Trophoblast cell (in vitro differentiated cells and primary cell): ENCODE data around the gene KIAA1549.
A peak's percentile ranks its signal among the peaks of the same experiment; 100 is the strongest.

ENCODE experiments used
- DNase-seq, 2 donors: peaks; one replicate each; pipeline ENCODE4 v3.0.0-alpha.2; 2016
- H2AFZ ChIP-seq: 2 replicates; pipeline ENCODE4 v1.6.1; 2013; ENCODE audit warnings: low read length, moderate library complexity, mild to moderate bottlenecking; ENCODE audit not compliant: insufficient read depth, poor library complexity
- H2AK5ac ChIP-seq: 2 replicates; pipeline ENCODE4 v1.6.1; 2013; ENCODE audit warnings: mild to moderate bottlenecking, low read length
- H2BK120ac ChIP-seq: 2 replicates; pipeline ENCODE4 v1.6.1; 2013; ENCODE audit warnings: low read length, mild to moderate bottlenecking, moderate library complexity; ENCODE audit not compliant: insufficient read depth, poor library complexity
- H2BK12ac ChIP-seq: 2 replicates; pipeline ENCODE4 v1.6.1; 2013; ENCODE audit warnings: mild to moderate bottlenecking, low read length, moderate library complexity
- H2BK5ac ChIP-seq: 2 replicates; pipeline ENCODE4 v1.6.1; 2013; ENCODE audit warnings: low read length, low read depth, moderate library complexity, mild to moderate bottlenecking; ENCODE audit not compliant: poor library complexity
- H3K14ac ChIP-seq: 2 replicates; pipeline ENCODE4 v1.6.1; 2013; ENCODE audit warnings: mild to moderate bottlenecking, low read length
- H3K18ac ChIP-seq: 2 replicates; pipeline ENCODE4 v1.6.1; 2013; ENCODE audit warnings: mild to moderate bottlenecking, low read length
- H3K23ac ChIP-seq: 2 replicates; pipeline ENCODE4 v1.6.1; 2013; ENCODE audit warnings: low read length
- H3K27ac ChIP-seq: 2 replicates; pipeline ENCODE4 v1.5.1; 2013; ENCODE audit warnings: low read depth, mild to moderate bottlenecking, inconsistent platforms, low read length, moderate library complexity
- H3K27me3 ChIP-seq: 2 replicates; pipeline ENCODE4 v1.6.1; 2013; ENCODE audit warnings: inconsistent platforms, mild to moderate bottlenecking, low read length, moderate library complexity; ENCODE audit not compliant: insufficient read depth
- H3K36me3 ChIP-seq, 2 experiments: 1 replicate in 1 of 2; 2 replicates in 1 of 2; pipeline ENCODE4 v1.6.1; 2013; ENCODE audit warnings: low read length in 2 of 2, mild to moderate bottlenecking in 2 of 2, moderate library complexity in 1 of 2; ENCODE audit not compliant: insufficient read depth in 2 of 2, control insufficient read depth in 1 of 2
- H3K4ac ChIP-seq: 2 replicates; pipeline ENCODE4 v1.6.1; 2013; ENCODE audit warnings: low read depth, mild to moderate bottlenecking, low read length, moderate library complexity
- H3K4me1 ChIP-seq, 2 experiments: 1 replicate in 1 of 2; 2 replicates in 1 of 2; pipeline ENCODE4 v1.6.1; 2013; ENCODE audit warnings: low read length in 2 of 2, mild to moderate bottlenecking in 2 of 2, moderate library complexity in 1 of 2; ENCODE audit not compliant: insufficient read depth in 2 of 2, control insufficient read depth in 1 of 2
- H3K4me2 ChIP-seq: 2 replicates; pipeline ENCODE4 v1.6.1; 2013; ENCODE audit warnings: inconsistent platforms, mild to moderate bottlenecking, low read length, moderate library complexity
- H3K4me3 ChIP-seq: 2 replicates; pipeline ENCODE4 v1.5.1; 2013; ENCODE audit warnings: mild to moderate bottlenecking, low read depth, low read length, inconsistent platforms
- H3K79me1 ChIP-seq: one replicate; pipeline ENCODE4 v1.6.1; 2013; ENCODE audit warnings: low read length
- H3K79me2 ChIP-seq: 2 replicates; pipeline ENCODE4 v1.6.1; 2013; ENCODE audit warnings: low read length, mild to moderate bottlenecking; ENCODE audit not compliant: control insufficient read depth, insufficient read depth, poor library complexity
- H3K9ac ChIP-seq: 2 replicates; pipeline ENCODE4 v1.6.1; 2013; ENCODE audit warnings: mild to moderate bottlenecking, low read length
- H3K9me3 ChIP-seq: 2 replicates; pipeline ENCODE4 v1.6.1; 2013; ENCODE audit warnings: low read depth, mild to moderate bottlenecking, control low read depth, inconsistent platforms, low read length; ENCODE audit not compliant: insufficient read depth
- H4K12ac ChIP-seq: 2 replicates; pipeline ENCODE4 v1.6.1; 2013; ENCODE audit warnings: low read depth, mild to moderate bottlenecking, low read length, moderate library complexity
- H4K8ac ChIP-seq: 2 replicates; pipeline ENCODE4 v1.6.1; 2013; ENCODE audit warnings: low read depth, mild to moderate bottlenecking, low read length, moderate library complexity
- H4K91ac ChIP-seq: one replicate; pipeline ENCODE4 v1.6.1; 2013; ENCODE audit warnings: low read depth, mild to moderate bottlenecking, low read length, moderate library complexity
- WGBS: extraction: QIAGEN DNeasy Blood & Tissue Kit; methylation state at CpG from one replicate; pipeline ENCODE4 v1.1.7; 2013; ENCODE audit warnings: missing lambda C conversion rate; ENCODE audit not compliant: insufficient read length, insufficient coverage; ENCODE audit errors: extremely low coverage; 5-methylcytosine and 5-hydroxymethylcytosine counted together

The KIAA1549 gene

DNA sequence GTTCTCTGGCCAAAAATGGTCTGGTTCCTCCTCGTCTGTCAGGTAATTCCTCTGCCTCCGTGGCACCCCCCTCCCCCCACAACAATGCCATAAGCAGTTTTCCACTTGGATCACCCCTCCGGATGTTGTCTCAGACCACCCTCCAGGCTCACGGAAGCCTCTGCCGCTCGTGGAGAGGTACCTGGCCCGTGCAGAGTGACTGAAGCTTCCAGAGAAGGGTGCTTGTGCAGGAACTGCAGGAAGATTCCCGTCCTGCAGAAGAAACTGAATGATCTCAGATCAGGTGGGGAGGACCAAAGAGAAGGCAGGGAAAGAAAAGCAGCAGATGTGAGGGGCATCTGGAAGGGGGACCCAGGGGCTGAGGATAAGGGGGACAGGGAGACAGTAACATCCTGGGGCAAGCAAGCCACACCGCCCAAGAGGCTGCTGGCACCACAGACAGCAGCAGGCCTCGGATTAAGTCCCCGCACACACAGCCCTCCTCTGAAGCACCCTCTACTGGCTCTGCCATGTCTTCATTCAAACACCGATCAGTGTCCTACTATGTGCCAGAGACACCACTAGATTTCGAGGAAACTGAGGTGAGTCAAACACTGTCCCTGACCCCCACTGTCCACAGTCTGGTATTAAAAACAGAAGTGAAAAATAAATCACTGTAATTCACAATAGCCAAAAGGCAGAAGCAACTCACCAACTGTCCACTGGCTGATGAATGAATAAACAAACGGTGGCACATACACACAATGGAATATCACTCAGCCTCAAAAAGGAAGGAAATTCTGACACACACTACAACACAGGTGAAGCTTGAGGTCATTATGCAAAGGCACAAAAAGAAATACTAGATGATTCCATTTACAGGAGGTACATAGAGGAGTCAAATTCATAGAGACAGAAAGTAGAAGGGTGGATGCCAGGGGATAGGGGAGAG lies 26.4 kb downstream of the KIAA1549 start:
- no peak overlapping the region for H3K4me2 ChIP-seq
- peaks cover 2% of the 10 kb centered on the region for H3K9me3 ChIP-seq
- no peaks in the 10 kb centered on the region for H3K36me3 ChIP-seq
- H3K27ac ChIP-seq: no peak overlapping the region
- no peak overlapping the region for H4K8ac ChIP-seq
- H3K4me1 ChIP-seq: peaks cover 8 to 17% of the 10 kb centered on the region in 2 experiments
- H3K4ac ChIP-seq: no peak overlapping the region
- H3K23ac ChIP-seq: no peak overlapping the region
- H3K18ac ChIP-seq: no peak overlapping the region
- H3K9ac ChIP-seq: no peak overlapping the region
- H3K14ac ChIP-seq: no peak overlapping the region
- no CpG with 5 or more reads among the region's 14 CpGs for WGBS
- DNase-seq: no peak
- no peaks in the 10 kb centered on the region for H3K27me3 ChIP-seq
- H3K79me1 ChIP-seq: peaks cover 4% of the 10 kb centered on the region
- no peak overlapping the region for H4K12ac ChIP-seq
- H3K4me3 ChIP-seq: no peak overlapping the region
- no peak overlapping the region for H2AK5ac ChIP-seq
- H2BK120ac ChIP-seq: no peak overlapping the region
- H3K79me2 ChIP-seq: peaks cover 2% of the 10 kb centered on the region
- no peak overlapping the region for H2AFZ ChIP-seq
- H2BK5ac ChIP-seq: no peak overlapping the region
- no peak overlapping the region for H4K91ac ChIP-seq
- H2BK12ac ChIP-seq: no peak overlapping the region

- H4K8ac ChIP-seq: no peak overlapping the region
- no peak overlapping the region for H2BK12ac ChIP-seq
- no peak overlapping the region for H4K12ac ChIP-seq
- peaks cover 4% of the 10 kb centered on the region for H3K79me1 ChIP-seq
- H3K27me3 ChIP-seq: no peaks in the 10 kb centered on the region
- no peak overlapping the region for H4K91ac ChIP-seq
- peaks cover 2% of the 10 kb centered on the region for H3K9me3 ChIP-seq
- H3K18ac ChIP-seq: no peak overlapping the region
- peaks cover 10 to 20% of the 10 kb centered on the region in 2 experiments for H3K4me1 ChIP-seq
- H3K4me3 ChIP-seq: no peak overlapping the region
- H3K27ac ChIP-seq: no peak overlapping the region
- H3K9ac ChIP-seq: no peak overlapping the region
- H3K14ac ChIP-seq: no peak overlapping the region
- H2BK5ac ChIP-seq: no peak overlapping the region
- no peak overlapping the region for H2BK120ac ChIP-seq
- no peaks in the 10 kb centered on the region for H3K36me3 ChIP-seq
- peaks cover 5% of the 10 kb centered on the region for H3K79me2 ChIP-seq
- no peak overlapping the region for H2AFZ ChIP-seq
- H2AK5ac ChIP-seq: no peak overlapping the region
- WGBS: no CpG with 5 or more reads among the region's 6 CpGs
- no peak overlapping the region for H3K4ac ChIP-seq
- H3K4me2 ChIP-seq: no peak overlapping the region
- DNase-seq: peak; percentile 76 to 90
- H3K23ac ChIP-seq: no peak overlapping the region
These were observed 28.4 kb downstream of the KIAA1549 start for GRCh38 chr7:138952791-138953190.

DNA sequence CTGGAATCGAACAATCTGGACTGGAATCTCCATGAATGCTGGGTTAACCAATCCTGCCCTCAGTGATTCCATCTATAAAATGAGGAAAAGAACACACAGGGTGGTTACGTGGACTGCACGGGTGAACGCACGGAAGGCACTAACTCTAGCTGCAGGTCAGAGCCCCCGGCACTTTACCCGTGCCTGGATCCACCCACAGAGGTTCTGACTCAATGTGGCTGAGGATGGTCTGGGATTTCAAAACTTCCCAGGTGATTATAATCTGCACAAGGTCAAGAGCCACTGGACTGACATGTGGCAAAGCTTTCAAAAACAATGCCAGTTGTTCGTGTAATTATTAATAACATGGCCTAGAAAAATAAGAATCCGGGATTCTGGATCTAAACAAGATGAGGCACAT lies 29.2 kb downstream of the KIAA1549 start:
- Histone ChIP-seq H3K4me2 (no peak overlapping the region), H3K9me3 (no peaks in the 10 kb centered on the region), H3K23ac (no peak overlapping the region), H4K12ac (no peak overlapping the region), H3K4me3 (no peak overlapping the region), H3K9ac (no peak overlapping the region), H2AK5ac (no peak overlapping the region), H3K4me1 (peaks cover 10 to 20% of the 10 kb centered on the region in 2 experiments), H2BK12ac (no peak overlapping the region), H3K36me3 (no peaks in the 10 kb centered on the region), H4K8ac (no peak overlapping the region), H2AFZ (no peak overlapping the region), H2BK5ac (no peak overlapping the region), H3K27me3 (no peaks in the 10 kb centered on the region), H3K14ac (no peak overlapping the region), H3K4ac (no peak overlapping the region), H4K91ac (no peak overlapping the region), H3K79me2 (peaks cover 5% of the 10 kb centered on the region), H3K18ac (no peak overlapping the region), H3K79me1 (peaks cover 4% of the 10 kb centered on the region), H3K27ac (no peak overlapping the region), H2BK120ac (no peak overlapping the region)
- WGBS: no CpG with 5 or more reads among the region's 9 CpGs
- peak; percentile 96 to 99 for DNase-seq

DNA sequence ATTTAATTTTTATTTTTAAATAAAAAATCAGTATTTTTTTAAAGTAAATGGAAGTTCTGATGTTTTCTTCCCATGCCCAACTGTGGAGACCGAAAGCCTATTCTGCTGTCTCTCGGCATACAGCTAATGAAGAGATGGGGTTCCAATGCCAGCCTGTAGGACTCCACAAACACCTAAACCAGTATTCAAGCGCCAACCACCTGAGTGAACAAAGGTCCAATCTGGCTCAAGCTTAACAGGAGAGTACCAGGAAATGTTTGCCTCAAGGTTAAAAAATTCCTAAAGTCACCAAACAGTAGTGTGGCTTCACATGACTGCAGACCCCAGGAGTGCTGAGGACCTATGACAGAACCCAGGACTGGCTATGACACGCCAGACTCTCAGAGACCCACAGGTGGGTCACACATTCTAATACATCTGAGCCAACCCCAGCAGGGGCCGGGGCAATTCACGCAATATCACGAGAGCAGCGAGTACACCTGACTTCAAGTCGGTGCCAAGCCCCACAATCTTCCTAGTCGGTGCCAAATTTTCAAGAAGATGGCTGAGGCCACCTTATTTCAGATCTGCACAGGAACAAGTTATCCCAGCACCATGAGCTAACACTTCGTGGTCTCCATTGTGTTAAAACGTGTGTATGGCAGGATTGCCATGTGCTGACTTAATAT lies 31.6 kb downstream of the KIAA1549 start:
- WGBS: no CpG with 5 or more reads among the region's 12 CpGs

More for the DNA sequence above, 31.6 kb downstream of the KIAA1549 start:
- H3K4me3 ChIP-seq: no peak overlapping the region
- H3K14ac ChIP-seq: no peak overlapping the region
- no peak overlapping the region for H2AFZ ChIP-seq
- no peak overlapping the region for H3K27ac ChIP-seq
- H3K18ac ChIP-seq: peak overlapping the region; percentile 11
- H3K9ac ChIP-seq: no peak overlapping the region
- no peak overlapping the region for H2BK5ac ChIP-seq
- H3K27me3 ChIP-seq: no peaks in the 10 kb centered on the region
- H4K12ac ChIP-seq: no peak overlapping the region
- no peak overlapping the region for H4K8ac ChIP-seq
- H3K4ac ChIP-seq: no peak overlapping the region
- H2BK12ac ChIP-seq: no peak overlapping the region
- peaks cover 6 to 18% of the 10 kb centered on the region in 2 experiments for H3K4me1 ChIP-seq
- peaks cover 5% of the 10 kb centered on the region for H3K79me2 ChIP-seq
- no peak overlapping the region for H2AK5ac ChIP-seq
- no peaks in the 10 kb centered on the region for H3K36me3 ChIP-seq
- H3K9me3 ChIP-seq: no peaks in the 10 kb centered on the region
- H3K79me1 ChIP-seq: peaks cover 4% of the 10 kb centered on the region
- H3K4me2 ChIP-seq: no peak overlapping the region
- no peak overlapping the region for H2BK120ac ChIP-seq
- no peak overlapping the region for H3K23ac ChIP-seq
- no peak for DNase-seq
- no peak overlapping the region for H4K91ac ChIP-seq
